Suprapubic skin (tissue), 4 donors: ENCODE data around the gene TYRO3.

Source experiments
- EP300 ChIP-seq: sonication (generic); formaldehyde crosslinking; IDR thresholded peaks from one replicate; pipeline ENCODE4 v1.6.1; 2017; ENCODE audit warnings: antibody characterized with exemption
- POLR2A ChIP-seq, 2 donors: fragments of 450-650 bp; IDR thresholded peaks; one replicate each; pipeline ENCODE4 v1.6.1; 2017; ENCODE audit warnings: antibody characterized with exemption in 2 of 2, mild to moderate bottlenecking in 2 of 2, moderate library complexity in 2 of 2
- POLR2AphosphoS5 ChIP-seq, 3 donors: sonication (generic); formaldehyde crosslinking; IDR thresholded peaks; one replicate each; pipeline ENCODE4 v1.6.1; 2017; ENCODE audit warnings: antibody characterized with exemption in 3 of 3
- TF ChIP-seq, protein P1 (sequence below), 2 donors: fragments of 200-600 bp in 1 of 2; fragments of 450-650 bp in 1 of 2; sonication (generic) in 1 of 2; IDR thresholded peaks; one replicate each; pipeline ENCODE4 v1.5.1; 2016 to 2019; ENCODE audit warnings: antibody characterized with exemption in 2 of 2, mild to moderate bottlenecking in 1 of 2, moderate library complexity in 1 of 2

GRCh38 chr15:41562784-41563198 is 3.8 kb downstream of the TYRO3 start:
- TF ChIP-seq, protein P1, sequence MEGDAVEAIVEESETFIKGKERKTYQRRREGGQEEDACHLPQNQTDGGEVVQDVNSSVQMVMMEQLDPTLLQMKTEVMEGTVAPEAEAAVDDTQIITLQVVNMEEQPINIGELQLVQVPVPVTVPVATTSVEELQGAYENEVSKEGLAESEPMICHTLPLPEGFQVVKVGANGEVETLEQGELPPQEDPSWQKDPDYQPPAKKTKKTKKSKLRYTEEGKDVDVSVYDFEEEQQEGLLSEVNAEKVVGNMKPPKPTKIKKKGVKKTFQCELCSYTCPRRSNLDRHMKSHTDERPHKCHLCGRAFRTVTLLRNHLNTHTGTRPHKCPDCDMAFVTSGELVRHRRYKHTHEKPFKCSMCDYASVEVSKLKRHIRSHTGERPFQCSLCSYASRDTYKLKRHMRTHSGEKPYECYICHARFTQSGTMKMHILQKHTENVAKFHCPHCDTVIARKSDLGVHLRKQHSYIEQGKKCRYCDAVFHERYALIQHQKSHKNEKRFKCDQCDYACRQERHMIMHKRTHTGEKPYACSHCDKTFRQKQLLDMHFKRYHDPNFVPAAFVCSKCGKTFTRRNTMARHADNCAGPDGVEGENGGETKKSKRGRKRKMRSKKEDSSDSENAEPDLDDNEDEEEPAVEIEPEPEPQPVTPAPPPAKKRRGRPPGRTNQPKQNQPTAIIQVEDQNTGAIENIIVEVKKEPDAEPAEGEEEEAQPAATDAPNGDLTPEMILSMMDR (IDR thresholded peaks at IDR 0.05) = no peak
- TF ChIP-seq POLR2A (IDR thresholded peaks at IDR 0.05) = no peak
- no peak for TF ChIP-seq EP300
- no peak for TF ChIP-seq POLR2AphosphoS5 (IDR thresholded peaks at IDR 0.05)
